PFSK-1 (cell line): Measurements from ENCODE around the gene IRX2.

ENCODE experiments used
- FOXP2 ChIP-seq: optimal IDR thresholded peaks from 2 replicates; pipeline ENCODE3; 2011; ENCODE audit warnings: borderline replicate concordance, control low read depth, inconsistent platforms; ENCODE audit not compliant: insufficient read depth; ENCODE audit errors: extremely low read length, extremely low read depth
- POLR2AphosphoS5 ChIP-seq: IDR thresholded peaks from 2 replicates; pipeline ENCODE4 v1.6.1; 2012; ENCODE audit warnings: low read depth, mild to moderate bottlenecking, control low read depth, low read length, moderate library complexity
- REST ChIP-seq, 2 experiments: IDR thresholded peaks; 2 replicates each; pipeline versions ENCODE4 v1.6.1 to v1.8.0; 2011 to 2012; ENCODE audit warnings: low read depth in 2 of 2, low read length in 2 of 2, control low read depth in 1 of 2, inconsistent platforms in 1 of 2, mild to moderate bottlenecking in 1 of 2, moderate library complexity in 1 of 2; ENCODE audit not compliant: insufficient read depth in 1 of 2
- SIN3A ChIP-seq: IDR thresholded peaks from 2 replicates; pipeline ENCODE4 v1.6.1; 2012; ENCODE audit warnings: mild to moderate bottlenecking, low read length, moderate library complexity, borderline replicate concordance; ENCODE audit not compliant: insufficient read depth
- TAF1 ChIP-seq: IDR thresholded peaks from 2 replicates; pipeline ENCODE4 v1.6.1; 2012; ENCODE audit warnings: low read length, control low read depth, borderline replicate concordance; ENCODE audit not compliant: insufficient read depth

Gene IRX2

GRCh38 chr5:2755076-2755680 is 3.7 kb upstream of the IRX2 start:
- TF ChIP-seq POLR2AphosphoS5: no peak
- TF ChIP-seq FOXP2: no peak
- TF ChIP-seq TAF1: no peak
- no peak for TF ChIP-seq REST (IDR thresholded peaks at IDR 0.05; ENCODE audit: insufficient read depth in 1 of 2, low read depth in 2 of 2, low read length in 2 of 2)
- TF ChIP-seq SIN3A: no peak

- TF ChIP-seq REST (IDR thresholded peaks at IDR 0.05; ENCODE audit: insufficient read depth in 1 of 2, low read depth in 2 of 2, low read length in 2 of 2): no peak
- no peak for TF ChIP-seq TAF1
- no peak for TF ChIP-seq FOXP2
- no peak for TF ChIP-seq SIN3A
- TF ChIP-seq POLR2AphosphoS5: no peak
Measured at GRCh38 chr5:2754581-2755075, 3.2 kb upstream of the IRX2 start.

- no peak for TF ChIP-seq TAF1
- no peak for TF ChIP-seq POLR2AphosphoS5
- no peak for TF ChIP-seq FOXP2
- TF ChIP-seq SIN3A: no peak
- TF ChIP-seq REST (IDR thresholded peaks at IDR 0.05; ENCODE audit: insufficient read depth in 1 of 2, low read depth in 2 of 2, low read length in 2 of 2): no peak
Measured at GRCh38 chr5:2753452-2754420, 2.3 kb upstream of the IRX2 start.

- TF ChIP-seq REST (IDR thresholded peaks at IDR 0.05; ENCODE audit: insufficient read depth in 1 of 2, low read depth in 2 of 2, low read length in 2 of 2) (no peak), FOXP2 (no peak), POLR2AphosphoS5 (no peak), TAF1 (no peak), SIN3A (no peak)
Measured at GRCh38 chr5:2752821-2753439, 1.5 kb upstream of the IRX2 start.
